ENCODE measurements around the gene ADARB1. TPM values are rescaled to one million over a fixed set of nuclear protein-coding genes. Genes with fewer than 3 reads are reported as not detected.
A peak's percentile ranks its signal among the peaks of the same experiment; 100 is the strongest.

Gene ADARB1
- total RNA-seq, 1 experiment from 2014 or later, result 14.1 TPM

DNA sequence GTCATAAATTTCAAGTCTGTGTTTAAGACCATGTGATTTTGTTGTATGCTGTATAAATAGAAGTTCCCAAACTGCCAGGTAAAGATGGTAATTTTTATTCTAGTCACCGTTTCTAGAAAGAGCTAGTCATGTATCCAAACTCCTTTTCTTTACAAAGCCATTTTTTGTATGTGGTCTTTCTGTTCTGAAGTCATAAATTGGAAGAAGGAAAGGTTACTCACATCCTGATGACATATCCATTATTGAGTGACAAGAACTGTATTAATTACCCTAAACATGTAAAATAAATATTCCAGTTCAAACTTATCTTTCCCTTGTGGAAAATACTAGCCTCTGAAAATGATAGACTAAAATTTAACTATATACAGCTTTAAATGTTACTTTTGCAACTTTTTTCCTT lies 108.6 kb downstream of the ADARB1 start:
- Histone ChIP-seq H3K4me1 (ENCODE audit: insufficient read depth, low read length) (no peaks in the 10 kb centered on the region), H3K27me3 (ENCODE audit: low read length) (no peaks in the 10 kb centered on the region), H3K36me3 (ENCODE audit: low read depth, low read length) (peaks cover 29% of the 10 kb centered on the region), H3K27ac (ENCODE audit: low read length) (no peak overlapping the region), H2AFZ (ENCODE audit: low read length) (no peak overlapping the region), H4K20me1 (ENCODE audit: low read length) (no peaks in the 10 kb centered on the region), H3K79me2 (ENCODE audit: low read length) (no peaks in the 10 kb centered on the region), H3K4me2 (ENCODE audit: low read length) (no peak overlapping the region), H3K9me3 (ENCODE audit: low read length) (peaks cover 16% of the 10 kb centered on the region), H3K9me2 (replicated peaks; ENCODE audit: low read length) (no peaks in the 10 kb centered on the region), H3K9ac (ENCODE audit: low read length) (no peak overlapping the region), H3K4me3 (ENCODE audit: low read length) (no peak overlapping the region), H3F3A (ENCODE audit: low read length, unreplicated experiment) (no peaks in the 10 kb centered on the region)
- BruUV-seq (replicated peaks), result no TSS peak
- CTCF ChIA-PET, result interaction anchor here (1.0 kb wide), 1 partner anchor 43 kb away, joined by 3 read pairs; no protein-coding TSS in a partner anchor
- peak; percentile 27 for ATAC-seq
- no peak for TF ChIP-seq EZH2phosphoT487 (IDR thresholded peaks at IDR 0.05; ENCODE audit: borderline replicate concordance, low read length)
- TF ChIP-seq, protein P1, sequence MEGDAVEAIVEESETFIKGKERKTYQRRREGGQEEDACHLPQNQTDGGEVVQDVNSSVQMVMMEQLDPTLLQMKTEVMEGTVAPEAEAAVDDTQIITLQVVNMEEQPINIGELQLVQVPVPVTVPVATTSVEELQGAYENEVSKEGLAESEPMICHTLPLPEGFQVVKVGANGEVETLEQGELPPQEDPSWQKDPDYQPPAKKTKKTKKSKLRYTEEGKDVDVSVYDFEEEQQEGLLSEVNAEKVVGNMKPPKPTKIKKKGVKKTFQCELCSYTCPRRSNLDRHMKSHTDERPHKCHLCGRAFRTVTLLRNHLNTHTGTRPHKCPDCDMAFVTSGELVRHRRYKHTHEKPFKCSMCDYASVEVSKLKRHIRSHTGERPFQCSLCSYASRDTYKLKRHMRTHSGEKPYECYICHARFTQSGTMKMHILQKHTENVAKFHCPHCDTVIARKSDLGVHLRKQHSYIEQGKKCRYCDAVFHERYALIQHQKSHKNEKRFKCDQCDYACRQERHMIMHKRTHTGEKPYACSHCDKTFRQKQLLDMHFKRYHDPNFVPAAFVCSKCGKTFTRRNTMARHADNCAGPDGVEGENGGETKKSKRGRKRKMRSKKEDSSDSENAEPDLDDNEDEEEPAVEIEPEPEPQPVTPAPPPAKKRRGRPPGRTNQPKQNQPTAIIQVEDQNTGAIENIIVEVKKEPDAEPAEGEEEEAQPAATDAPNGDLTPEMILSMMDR (conservative IDR thresholded peaks at IDR 0.05; ENCODE audit: low read depth, low read length), result no peak
- TF ChIP-seq EZH2 (IDR thresholded peaks at IDR 0.05; ENCODE audit: low read length, unreplicated experiment), result no peak
- POLR2A ChIA-PET (ENCODE audit: unreplicated experiment), result no interaction called here
- intact Hi-C loops (cut with micrococcal nuclease), result no loop called here
- no peak for DNase-seq

DNA sequence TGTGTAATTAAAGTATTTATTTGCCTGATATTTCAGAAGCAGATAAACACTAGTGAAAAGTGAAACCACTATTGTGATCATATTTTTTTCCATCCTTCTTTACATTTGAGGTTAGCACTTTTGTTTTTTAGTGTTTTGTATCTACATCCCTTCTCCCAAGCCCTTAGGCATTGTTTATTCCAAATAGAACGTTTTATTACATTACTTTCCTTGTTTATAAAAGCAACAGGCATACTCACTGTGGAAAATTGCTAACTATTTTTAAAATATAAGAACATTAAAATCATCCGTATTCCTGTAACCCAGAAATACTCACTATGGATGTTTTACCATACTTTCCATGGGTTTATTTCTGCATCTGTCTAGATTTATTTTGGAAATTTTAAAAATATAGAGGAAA lies 109.5 kb downstream of the ADARB1 start:
- H3K9me2 ChIP-seq (replicated peaks; ENCODE audit: low read length), result no peaks in the 10 kb centered on the region
- peaks cover 16% of the 10 kb centered on the region for H3K9me3 ChIP-seq (ENCODE audit: low read length)

GRCh38 chr21:45184869-45185268 lies 110.5 kb downstream of the ADARB1 start:
- no peak overlapping the region for H3K4me2 ChIP-seq (ENCODE audit: low read length)
- intact Hi-C loops (cut with micrococcal nuclease), result no loop called here
- H2AFZ ChIP-seq (ENCODE audit: low read length), result no peak overlapping the region
- ChIA-PET CTCF (no interaction called here), POLR2A (ENCODE audit: unreplicated experiment) (no interaction called here)
- no peaks in the 10 kb centered on the region for H3F3A ChIP-seq (ENCODE audit: low read length, unreplicated experiment)
- H3K27me3 ChIP-seq (ENCODE audit: low read length), result no peaks in the 10 kb centered on the region
- H3K79me2 ChIP-seq (ENCODE audit: low read length), result no peaks in the 10 kb centered on the region
- no peak for TF ChIP-seq EZH2 (IDR thresholded peaks at IDR 0.05; ENCODE audit: low read length, unreplicated experiment)
- TF ChIP-seq, protein P1 (conservative IDR thresholded peaks at IDR 0.05; ENCODE audit: low read depth, low read length), result no peak
- no peak for TF ChIP-seq EZH2phosphoT487 (IDR thresholded peaks at IDR 0.05; ENCODE audit: borderline replicate concordance, low read length)
- ATAC-seq (no peak), DNase-seq (no peak)
- no peaks in the 10 kb centered on the region for H3K9me2 ChIP-seq (replicated peaks; ENCODE audit: low read length)
- H4K20me1 ChIP-seq (ENCODE audit: low read length), result no peaks in the 10 kb centered on the region
- H3K27ac ChIP-seq (ENCODE audit: low read length), result no peak overlapping the region
- peaks cover 18% of the 10 kb centered on the region for H3K9me3 ChIP-seq (ENCODE audit: low read length)
- no peak overlapping the region for H3K9ac ChIP-seq (ENCODE audit: low read length)
- H3K4me3 ChIP-seq (ENCODE audit: low read length), result no peak overlapping the region
- BruUV-seq (replicated peaks), result no TSS peak
- peaks cover 37% of the 10 kb centered on the region for H3K36me3 ChIP-seq (ENCODE audit: low read depth, low read length)
- H3K4me1 ChIP-seq (ENCODE audit: insufficient read depth, low read length), result no peaks in the 10 kb centered on the region

More for the DNA sequence above, 109.5 kb downstream of the ADARB1 start:
- DNase-seq (no peak), ATAC-seq (no peak)
- BruUV-seq (replicated peaks), result no TSS peak
- ChIA-PET CTCF (no interaction called here), POLR2A (ENCODE audit: unreplicated experiment) (no interaction called here)
- TF ChIP-seq EZH2phosphoT487 (IDR thresholded peaks at IDR 0.05; ENCODE audit: borderline replicate concordance, low read length), result no peak
- TF ChIP-seq, protein P1 (conservative IDR thresholded peaks at IDR 0.05; ENCODE audit: low read depth, low read length), result no peak
- TF ChIP-seq EZH2 (IDR thresholded peaks at IDR 0.05; ENCODE audit: low read length, unreplicated experiment), result no peak
- intact Hi-C loops (cut with micrococcal nuclease), result no loop called here
- H3K4me2 ChIP-seq (ENCODE audit: low read length), result no peak overlapping the region
- no peak overlapping the region for H3K4me3 ChIP-seq (ENCODE audit: low read length)
- H3K79me2 ChIP-seq (ENCODE audit: low read length), result no peaks in the 10 kb centered on the region
- no peaks in the 10 kb centered on the region for H3F3A ChIP-seq (ENCODE audit: low read length, unreplicated experiment)
- no peaks in the 10 kb centered on the region for H3K4me1 ChIP-seq (ENCODE audit: insufficient read depth, low read length)
- peaks cover 35% of the 10 kb centered on the region for H3K36me3 ChIP-seq (ENCODE audit: low read depth, low read length)
- H3K9ac ChIP-seq (ENCODE audit: low read length), result no peak overlapping the region
- no peak overlapping the region for H2AFZ ChIP-seq (ENCODE audit: low read length)
- no peak overlapping the region for H3K27ac ChIP-seq (ENCODE audit: low read length)
- H3K27me3 ChIP-seq (ENCODE audit: low read length), result no peaks in the 10 kb centered on the region
- no peaks in the 10 kb centered on the region for H4K20me1 ChIP-seq (ENCODE audit: low read length)

Measured in PC-3 (cell line).